Left renal cortex interstitium (tissue), 4 donors: ENCODE measurements around the gene EXOC3L2. TPM values are rescaled to one million over a fixed set of nuclear protein-coding genes. Genes with fewer than 3 reads are reported as not detected.
A peak's percentile ranks its signal among the peaks of the same experiment; 100 is the strongest.

Source experiments
- DNase-seq, 4 donors: peaks; one replicate each; pipeline ENCODE4 v3.0.0-alpha.2; 2013; ENCODE audit warnings: low read depth in 4 of 4, low spot score in 2 of 4, missing footprints in 1 of 4
- polyA plus RNA-seq, 4 donors: library from polyadenylated mRNA; unstranded; fragments of 120-200 nt; gene quantifications; one replicate each; pipeline ENCODE4 v1.2.1, GENCODE V29; 2013; ENCODE audit not compliant: insufficient read length in 4 of 4

The EXOC3L2 gene
- polyA plus RNA-seq, 4 donors: 7.8 to 15.3 (median 10.6) TPM

- no peak for DNase-seq
Measured at GRCh38 chr19:45186509-45187334, 58.5 kb downstream of the EXOC3L2 start.

DNA sequence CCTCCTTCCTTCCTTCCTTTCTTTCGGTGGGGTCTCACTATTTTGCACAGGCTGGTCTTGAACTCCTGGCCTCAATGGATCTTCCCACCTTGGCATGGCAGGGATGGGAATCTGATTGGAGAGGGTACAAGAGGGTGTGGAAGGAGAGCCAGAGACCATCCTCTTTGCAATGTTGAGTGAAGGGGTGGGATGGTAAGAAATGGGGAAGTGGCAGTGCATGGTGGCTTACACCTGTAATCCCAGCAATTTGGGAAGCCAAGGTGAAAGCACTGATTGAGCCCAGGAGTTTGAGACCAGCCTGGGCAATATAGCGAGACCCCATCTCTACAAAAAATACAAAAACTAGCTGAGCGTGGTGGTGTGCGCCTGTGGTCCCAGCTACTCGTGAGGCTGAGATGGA, 61.1 kb downstream of the EXOC3L2 start:
- no peak for DNase-seq

- no peak for DNase-seq
Measured at GRCh38 chr19:45182758-45183157, 62.4 kb downstream of the EXOC3L2 start.

DNA sequence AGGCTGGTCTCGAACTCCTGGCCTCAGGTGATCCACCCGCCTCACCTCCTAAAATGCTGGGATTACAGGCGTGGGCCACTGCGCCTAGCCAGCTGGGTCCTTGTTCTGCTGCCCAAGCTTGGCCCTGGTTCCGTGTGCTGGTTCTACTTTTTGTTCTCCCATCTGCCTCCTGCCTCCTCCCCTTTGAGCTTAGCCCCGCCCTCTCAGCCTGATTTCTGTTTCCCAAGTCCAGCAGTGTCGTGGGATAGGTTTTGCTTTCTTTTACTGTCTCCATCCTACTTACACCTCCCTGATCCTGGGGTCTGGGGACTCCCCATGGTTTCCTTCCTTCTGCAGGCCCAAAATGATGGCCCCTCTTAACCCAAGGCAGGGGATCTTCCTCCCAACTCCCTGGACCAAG, 64.3 kb downstream of the EXOC3L2 start:
- DNase-seq: no peak

DNA sequence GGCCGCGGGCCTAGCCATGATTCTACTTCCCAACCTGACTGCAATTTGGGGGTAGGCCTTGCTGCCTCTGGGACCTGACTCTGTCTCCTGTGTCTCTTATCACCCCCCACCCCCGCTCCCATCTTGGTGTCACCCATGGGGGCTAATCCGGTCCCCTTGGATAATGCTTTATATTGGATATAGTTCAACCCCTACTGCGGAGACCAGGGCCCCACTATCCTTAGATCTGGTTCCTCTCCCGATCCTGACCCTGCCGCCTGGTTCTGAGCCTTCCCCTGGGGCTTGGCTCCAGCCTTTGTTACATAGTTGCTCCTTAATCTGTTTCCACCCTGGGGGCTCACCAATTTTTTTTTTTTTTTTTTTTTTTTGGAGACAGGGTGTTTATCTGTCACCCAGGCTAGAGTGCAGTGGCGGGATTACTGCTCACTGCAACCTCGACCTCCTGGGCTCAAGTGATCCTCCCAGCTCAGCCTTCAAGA, 65.3 kb downstream of the EXOC3L2 start:
- no peak for DNase-seq

- DNase-seq: no peak
Measured at GRCh38 chr19:45179072-45179891, 65.9 kb downstream of the EXOC3L2 start.

DNA sequence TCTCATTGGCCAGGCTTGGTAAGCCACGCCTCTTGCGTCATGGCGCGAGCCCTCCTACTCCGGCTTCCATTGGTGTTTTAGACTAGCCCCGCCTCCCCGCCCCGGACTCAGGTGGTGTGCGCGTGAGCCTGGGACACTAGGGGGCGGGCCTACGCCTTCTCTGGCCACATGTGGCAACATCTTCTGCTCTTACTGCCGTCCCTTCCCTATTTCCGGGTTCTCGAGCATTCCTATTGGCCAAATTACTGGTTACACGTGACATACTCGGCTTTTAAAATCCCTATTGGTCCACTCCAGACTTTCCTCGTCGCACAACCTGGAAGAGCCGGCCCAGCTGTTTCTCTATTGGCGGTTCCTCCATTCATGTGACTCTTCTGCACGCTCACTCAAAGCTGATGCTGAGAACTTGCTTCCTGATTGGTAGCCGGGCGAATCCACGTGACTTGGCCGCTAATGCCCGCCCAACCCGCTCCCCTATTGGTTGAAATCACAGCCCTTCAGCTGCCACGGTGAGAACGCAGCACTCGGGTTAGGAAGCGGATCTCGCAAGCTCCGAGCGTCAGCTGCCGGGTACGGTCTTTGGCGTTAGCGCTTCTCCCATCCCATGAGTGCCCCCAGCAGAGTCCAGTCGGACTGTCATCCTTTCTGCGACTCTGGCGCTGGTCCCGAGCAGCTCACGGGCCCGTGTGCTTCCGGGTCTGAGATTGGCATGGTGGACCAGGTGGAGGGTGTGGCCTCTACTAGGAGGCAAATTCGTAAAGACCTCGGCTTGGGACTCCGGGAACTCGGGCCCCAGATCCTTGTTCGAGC, 66.7 kb downstream of the EXOC3L2 start, which contains the start of gene BLOC1S3:
Gene BLOC1S3, plus strand, starts transcription at position 523 of the 810 bp plus-strand sequence. CDS start 513 bp downstream, outside the sequence.
- DNase-seq: peak; percentile 98 to 100 (median 99)

DNA sequence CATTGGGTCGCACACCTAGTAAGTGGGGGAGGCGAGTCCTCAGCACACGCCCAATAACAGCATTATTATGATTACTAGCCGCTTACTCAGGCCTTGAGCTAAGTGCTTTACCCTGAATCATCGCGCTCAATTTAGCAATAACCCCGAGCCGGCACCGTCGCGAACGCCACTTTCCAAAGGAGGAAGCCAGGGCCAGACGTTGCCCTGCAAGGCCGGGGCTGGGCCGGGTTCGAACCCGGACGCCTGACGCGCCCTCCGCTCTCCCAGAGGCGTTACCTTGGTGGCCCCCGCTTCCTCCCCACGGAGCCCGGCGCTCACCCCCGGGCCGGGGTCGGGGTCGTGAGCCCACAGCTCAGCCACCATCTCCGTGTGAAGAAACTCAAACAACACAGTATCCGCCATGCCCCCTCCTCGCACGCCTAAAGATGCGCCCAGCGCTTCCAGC, 67.4 kb downstream of the EXOC3L2 start, which contains the start of gene TRAPPC6A:
Gene TRAPPC6A, minus strand, starts transcription at position 421 of the 445 bp plus-strand sequence. Its CDS starts 19 bp downstream, at position 402.
- no peak for DNase-seq

- DNase-seq: no peak
Measured at GRCh38 chr19:45175515-45176345, 69.5 kb downstream of the EXOC3L2 start.

GRCh38 chr19:45173816-45174215, 71.4 kb downstream of the EXOC3L2 start:
- DNase-seq: no peak

- no peak for DNase-seq
Measured at GRCh38 chr19:45172611-45173208, 72.5 kb downstream of the EXOC3L2 start.

GRCh38 chr19:45172173-45172572, 73.0 kb downstream of the EXOC3L2 start:
- no peak for DNase-seq

- DNase-seq: no peak
Measured at GRCh38 chr19:45171211-45171623, 74.0 kb downstream of the EXOC3L2 start.

- no peak for DNase-seq
Measured at GRCh38 chr19:45170146-45171106, 74.8 kb downstream of the EXOC3L2 start.

- no peak for DNase-seq
Measured at GRCh38 chr19:45169602-45170001, 75.6 kb downstream of the EXOC3L2 start.

DNA sequence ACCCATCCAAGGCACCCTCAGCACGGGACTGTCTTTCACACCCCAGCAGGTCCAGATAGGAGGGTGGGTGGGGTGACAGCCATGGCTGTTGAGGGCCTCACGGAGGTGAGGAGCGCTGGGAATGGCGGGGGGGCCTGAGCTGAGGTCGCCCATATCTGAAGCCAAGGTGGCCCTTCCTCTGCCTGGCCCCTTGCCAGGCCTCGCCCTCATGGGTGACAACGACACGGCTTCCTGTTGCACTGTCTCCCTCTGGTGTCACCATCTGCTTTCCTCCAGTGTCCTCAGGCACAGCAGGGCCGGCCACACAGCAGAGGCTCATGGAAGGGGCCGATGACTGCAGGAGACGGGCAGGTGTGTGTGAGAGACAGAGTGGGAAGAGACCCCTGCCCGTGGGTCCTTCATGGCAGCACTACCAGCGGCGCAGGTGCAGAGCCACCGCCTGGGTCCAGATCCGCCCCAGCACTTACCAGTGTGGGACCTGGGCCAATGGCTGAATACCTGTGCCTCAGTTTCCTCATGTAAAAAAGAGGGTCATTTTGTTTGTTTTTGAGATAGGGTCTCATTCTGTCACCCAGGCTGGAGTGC, 76.3 kb downstream of the EXOC3L2 start:
- DNase-seq: no peak

- no peak for DNase-seq
Measured at GRCh38 chr19:45166723-45167252, 78.4 kb downstream of the EXOC3L2 start.
